PFSK-1 (cell line): Measurements from ENCODE around the gene SOCS7.

Experiments
- FOXP2 ChIP-seq: optimal IDR thresholded peaks from 2 replicates; pipeline ENCODE3; 2011; ENCODE audit warnings: borderline replicate concordance, control low read depth, inconsistent platforms; ENCODE audit not compliant: insufficient read depth; ENCODE audit errors: extremely low read length, extremely low read depth
- POLR2AphosphoS5 ChIP-seq: IDR thresholded peaks from 2 replicates; pipeline ENCODE4 v1.6.1; 2012; ENCODE audit warnings: low read depth, mild to moderate bottlenecking, control low read depth, low read length, moderate library complexity
- REST ChIP-seq, 2 experiments: IDR thresholded peaks; 2 replicates each; pipeline versions ENCODE4 v1.6.1 to v1.8.0; 2011 to 2012; ENCODE audit warnings: low read depth in 2 of 2, low read length in 2 of 2, control low read depth in 1 of 2, inconsistent platforms in 1 of 2, mild to moderate bottlenecking in 1 of 2, moderate library complexity in 1 of 2; ENCODE audit not compliant: insufficient read depth in 1 of 2
- SIN3A ChIP-seq: IDR thresholded peaks from 2 replicates; pipeline ENCODE4 v1.6.1; 2012; ENCODE audit warnings: mild to moderate bottlenecking, low read length, moderate library complexity, borderline replicate concordance; ENCODE audit not compliant: insufficient read depth
- TAF1 ChIP-seq: IDR thresholded peaks from 2 replicates; pipeline ENCODE4 v1.6.1; 2012; ENCODE audit warnings: low read length, control low read depth, borderline replicate concordance; ENCODE audit not compliant: insufficient read depth

- TF ChIP-seq FOXP2 (no peak), POLR2AphosphoS5 (no peak), TAF1 (no peak), REST (IDR thresholded peaks at IDR 0.05; ENCODE audit: insufficient read depth in 1 of 2, low read depth in 2 of 2, low read length in 2 of 2) (no peak), SIN3A (no peak)
These were observed 14.8 kb upstream of the SOCS7 start for GRCh38 chr17:38336838-38337237.
